HG02623 (cell line): ENCODE data around the gene C9orf50.
"Not testable (repeated sequence)": the region's sequence is repeated elsewhere in the genome, so short reads cannot be mapped to it uniquely, and the experiment has no call there.

Experiments
- ATAC-seq: cut with Tn5 transposase; IDR thresholded peaks from one replicate; pipeline ENCODE4 v1.9.1; 2021; ENCODE audit warnings: moderate library complexity; ENCODE audit not compliant: unreplicated experiment

The C9orf50 gene, protein sequence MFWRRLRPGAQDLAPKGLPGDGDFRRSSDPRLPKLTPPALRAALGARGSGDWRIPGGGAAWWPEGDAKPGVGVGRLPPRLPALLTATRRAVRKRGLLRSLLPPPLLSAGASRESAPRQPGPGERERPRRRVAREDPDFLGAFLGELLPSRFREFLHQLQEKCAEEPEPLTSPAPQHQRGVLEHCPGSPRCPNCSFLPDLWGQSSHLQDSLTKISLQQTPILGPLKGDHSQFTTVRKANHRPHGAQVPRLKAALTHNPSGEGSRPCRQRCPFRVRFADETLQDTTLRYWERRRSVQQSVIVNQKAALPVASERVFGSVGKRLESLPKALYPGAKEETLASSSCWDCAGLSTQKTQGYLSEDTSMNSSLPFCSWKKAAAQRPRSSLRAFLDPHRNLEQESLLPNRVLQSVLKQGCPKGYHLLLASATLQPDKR

DNA sequence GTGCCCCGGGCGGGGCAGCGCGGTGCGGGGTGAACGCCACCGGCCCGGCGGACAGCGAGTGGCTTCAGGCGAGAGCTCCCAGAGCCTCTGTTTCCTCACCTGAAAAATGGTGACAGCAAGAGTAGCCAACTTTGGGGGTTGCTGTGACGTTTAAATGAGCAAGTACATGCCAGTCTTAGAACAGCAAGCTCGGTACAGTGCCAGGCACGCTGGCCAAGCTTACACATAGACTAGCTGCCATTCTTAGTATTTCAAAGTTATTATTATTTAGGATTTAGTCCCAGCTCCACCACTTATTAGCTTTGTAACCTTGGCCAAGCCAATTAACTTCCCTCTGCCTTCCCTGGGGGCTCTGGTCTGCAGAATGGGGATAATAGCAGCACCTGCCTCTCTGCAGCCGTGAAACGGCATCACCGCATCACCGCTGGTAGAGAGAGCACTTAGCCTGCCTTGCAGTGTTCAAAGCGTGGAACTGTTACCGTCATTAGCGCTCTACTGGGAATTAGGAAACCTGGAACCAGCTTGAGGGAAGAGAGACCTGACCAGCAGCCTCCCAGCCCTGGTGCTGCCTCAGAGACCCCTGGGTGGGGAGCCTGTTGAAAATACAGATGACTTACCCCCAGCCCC lies at the start of gene C9orf50:
TSS of gene C9orf50 (minus strand) at position 433 of the 627 bp plus-strand sequence. CDS start 527 bp downstream, outside the sequence.
- no peak for ATAC-seq

DNA sequence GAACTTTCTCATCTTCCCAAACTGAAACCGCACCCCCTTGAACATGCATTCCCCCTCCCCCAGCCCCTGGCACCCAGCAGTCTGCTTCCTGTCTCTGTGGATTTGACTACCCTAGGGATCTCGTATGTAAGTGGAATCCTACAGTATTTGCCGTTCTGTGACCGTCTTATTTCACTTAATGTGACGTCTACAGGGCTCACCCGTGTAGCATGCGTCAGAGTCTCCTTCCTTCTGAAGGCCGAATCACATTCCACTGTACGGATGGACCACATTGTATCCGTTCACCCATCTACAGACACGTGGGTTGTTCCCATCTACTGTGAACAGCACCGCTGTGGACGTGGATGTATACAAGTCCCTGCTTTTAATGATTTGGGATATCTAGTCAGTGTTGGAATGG lies 49.0 kb upstream of the C9orf50 start:
- ATAC-seq: no peak

DNA sequence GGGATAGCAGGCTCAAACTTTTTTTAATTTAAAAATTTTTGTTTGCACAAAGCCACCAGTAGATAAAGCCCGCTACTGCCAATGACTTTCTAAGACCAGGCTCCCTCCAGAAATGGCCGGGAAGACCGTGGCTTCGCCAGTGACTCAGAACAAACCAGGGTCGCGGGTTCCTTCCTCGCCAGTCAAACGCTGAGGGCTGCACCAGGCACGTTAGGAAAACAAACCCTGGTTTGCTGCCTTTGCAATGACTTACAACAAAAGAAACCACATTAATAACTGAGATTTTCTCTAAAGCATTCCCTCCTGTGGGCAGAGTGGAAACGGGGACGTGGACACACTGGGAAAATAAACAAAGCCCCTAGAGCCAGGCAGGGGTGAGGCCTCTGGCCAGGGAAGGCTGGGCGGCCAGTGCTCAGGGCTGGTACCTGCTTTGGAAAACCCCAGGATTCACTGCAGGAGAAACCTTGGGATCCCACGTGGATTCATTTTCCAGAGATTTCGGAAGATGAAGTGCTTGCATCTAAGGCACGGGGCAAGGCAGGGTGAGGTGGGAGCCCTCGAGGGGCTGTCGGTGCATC lies 48.3 kb upstream of the C9orf50 start:
- ATAC-seq: no peak

DNA sequence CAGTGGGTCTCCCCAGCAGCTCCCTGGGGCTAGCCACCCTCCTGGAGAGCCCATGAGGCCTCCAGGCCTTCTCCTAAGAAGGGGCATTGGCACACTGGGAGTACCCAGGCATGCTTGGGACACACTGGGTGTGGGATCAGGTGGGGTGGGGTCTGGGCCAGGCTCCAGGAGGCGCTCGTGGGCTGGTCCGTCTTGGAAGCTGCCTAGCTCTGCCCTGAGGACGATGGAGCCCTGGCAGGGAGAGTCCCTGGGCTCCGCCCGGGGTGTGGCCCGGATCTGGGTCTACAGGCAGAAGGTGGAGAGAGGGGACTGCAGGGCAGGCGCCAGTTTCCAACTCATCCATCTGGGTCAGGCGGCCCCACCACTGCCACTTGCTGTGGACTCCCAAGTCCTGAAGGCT lies 46.9 kb upstream of the C9orf50 start:
- ATAC-seq: no peak

DNA sequence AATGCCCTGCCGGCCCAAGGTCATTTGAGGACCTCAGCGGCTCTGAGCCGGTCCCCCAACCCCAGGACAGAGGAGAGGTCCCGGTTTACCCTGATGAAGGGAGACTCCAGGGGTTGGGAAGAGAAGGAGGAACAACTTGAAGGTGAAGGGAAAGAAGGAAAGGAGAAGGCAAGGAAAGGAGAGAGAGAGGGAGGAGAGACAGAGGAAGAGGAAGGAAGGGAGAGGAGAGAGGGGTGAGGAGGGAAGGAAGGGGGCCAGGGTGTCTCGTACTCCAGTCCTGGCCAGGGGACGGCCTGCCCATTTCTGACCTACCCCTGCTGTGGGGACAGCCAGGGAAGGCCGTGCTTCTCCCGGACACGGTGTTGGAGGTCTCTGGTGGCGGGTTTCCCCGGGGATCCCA lies 46.5 kb upstream of the C9orf50 start:
- no peak for ATAC-seq

DNA sequence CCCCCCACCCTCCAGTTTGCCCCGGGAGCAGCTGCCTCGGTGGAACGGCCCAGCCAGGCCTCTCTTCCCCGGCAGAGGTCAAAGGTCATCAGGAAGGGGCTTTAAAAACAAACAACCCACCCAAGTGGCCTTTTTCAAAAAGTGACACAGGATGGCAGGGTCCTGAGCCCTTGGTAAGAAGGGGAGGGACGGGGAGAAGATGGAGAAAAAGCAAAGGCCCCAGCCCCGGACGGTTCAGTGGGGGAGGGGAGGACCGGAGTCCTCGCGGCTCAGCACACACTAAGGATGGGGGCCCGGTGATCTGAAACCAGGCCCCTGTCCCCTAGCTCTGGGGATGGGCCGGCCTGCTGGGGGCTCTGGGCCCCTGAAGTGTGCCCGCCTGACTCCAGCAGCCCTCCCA lies 45.7 kb upstream of the C9orf50 start:
- no peak for ATAC-seq

DNA sequence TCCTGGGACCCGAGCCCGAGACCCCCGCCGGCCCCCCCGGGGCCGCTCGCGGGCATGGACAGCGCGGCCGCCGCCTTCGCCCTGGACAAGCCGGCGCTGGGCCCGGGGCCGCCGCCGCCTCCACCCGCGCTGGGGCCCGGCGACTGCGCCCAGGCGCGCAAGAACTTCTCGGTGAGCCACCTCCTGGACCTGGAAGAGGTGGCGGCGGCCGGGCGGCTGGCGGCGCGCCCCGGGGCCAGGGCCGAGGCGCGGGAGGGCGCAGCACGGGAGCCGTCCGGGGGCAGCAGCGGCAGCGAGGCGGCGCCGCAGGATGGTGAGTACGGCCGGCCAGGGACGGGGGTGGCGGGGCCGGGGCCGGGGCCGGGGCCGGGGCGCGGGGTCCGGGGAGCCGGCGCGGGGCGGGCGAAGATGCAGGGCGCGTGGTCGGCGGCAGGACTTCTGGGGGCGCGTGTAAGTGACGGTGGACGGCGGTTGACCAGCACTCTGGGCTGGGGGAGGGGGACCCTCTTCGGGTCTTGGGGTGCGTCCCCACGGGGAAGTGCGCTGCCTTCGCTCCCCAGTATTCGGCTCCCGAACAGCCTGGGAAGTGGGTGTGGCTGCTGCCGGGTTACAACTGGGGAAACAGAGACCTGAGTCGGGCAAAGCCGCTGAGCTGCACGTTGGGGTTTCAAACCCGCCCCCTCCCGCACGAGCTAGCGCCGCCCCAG lies 45.1 kb upstream of the C9orf50 start:
- ATAC-seq: no peak

DNA sequence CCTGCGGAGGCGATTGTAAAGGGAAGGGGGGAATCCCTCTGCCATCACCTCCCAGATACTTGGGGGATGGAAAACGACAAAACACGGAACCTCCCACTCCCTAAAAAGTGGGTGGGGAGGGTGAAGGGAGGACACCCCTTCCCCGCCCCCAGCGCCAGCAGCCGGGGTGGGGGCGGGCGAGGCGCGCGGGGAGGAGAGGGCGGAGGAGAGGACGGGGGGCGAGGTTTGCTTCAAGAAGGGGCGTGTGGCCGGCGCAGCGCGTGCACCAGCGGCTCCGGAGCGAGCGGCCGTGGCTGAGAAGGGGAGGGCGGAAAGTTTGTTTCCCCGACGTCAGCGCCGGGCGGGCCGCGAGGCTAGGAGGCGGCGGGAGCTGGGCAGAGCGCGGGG lies 44.5 kb upstream of the C9orf50 start, which contains the start of gene PRRX2:
TSS of gene PRRX2 (plus strand) at position 259 of the 387 bp plus-strand sequence. CDS start 221 bp downstream, outside the sequence.
- no peak for ATAC-seq

DNA sequence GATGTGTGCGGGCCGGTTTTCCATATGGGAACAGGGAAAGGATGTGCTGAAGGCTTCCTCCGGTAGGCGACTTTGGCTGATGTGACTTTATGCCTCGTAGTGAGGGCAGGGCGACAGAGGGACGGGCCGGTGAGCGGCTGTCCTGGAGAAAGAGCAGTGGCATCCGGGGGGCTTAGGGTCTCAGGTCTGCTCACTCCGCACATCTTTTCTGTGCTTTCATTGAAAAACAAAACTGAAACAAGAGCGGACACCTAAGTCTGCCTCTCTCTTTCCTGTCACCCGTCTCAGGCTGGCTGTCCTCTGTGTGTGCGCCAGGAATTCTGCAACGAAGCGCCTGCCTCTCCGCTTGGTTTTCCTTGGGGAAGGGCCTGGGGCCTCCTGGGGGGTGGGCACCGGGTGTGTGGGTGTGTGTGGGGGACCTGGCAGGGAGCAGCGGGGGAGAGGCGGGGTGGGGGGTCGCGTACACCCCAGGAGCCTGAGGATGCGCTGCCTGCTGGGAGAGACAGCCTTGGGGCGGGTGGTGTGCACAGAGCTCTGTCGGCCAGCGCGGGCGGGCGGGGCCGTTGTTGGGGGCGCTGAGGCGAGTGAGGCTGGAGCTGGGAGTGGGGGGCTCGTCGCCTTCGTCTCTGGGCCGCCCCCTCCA lies 44.0 kb upstream of the C9orf50 start:
- no peak for ATAC-seq

DNA sequence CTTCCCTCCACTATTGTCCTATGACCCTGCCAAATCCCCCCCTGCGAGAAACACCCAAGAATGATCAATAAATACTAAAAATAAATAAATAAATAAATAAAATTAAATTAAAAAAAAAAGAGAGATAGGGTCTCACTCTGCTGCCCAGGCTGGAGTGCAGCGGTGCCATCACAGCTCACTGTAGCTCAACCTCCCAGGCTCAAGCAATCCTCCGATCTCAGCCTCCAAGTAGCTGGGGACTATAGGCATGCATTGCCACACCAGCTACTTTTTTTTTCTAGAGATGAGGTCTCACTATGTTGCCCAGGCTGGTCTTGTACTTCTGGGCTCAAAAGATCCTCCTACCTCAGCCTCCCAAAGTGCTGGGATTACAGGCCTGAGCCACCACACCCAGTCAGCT lies 41.3 kb upstream of the C9orf50 start:
- not testable (repeated sequence) for ATAC-seq

DNA sequence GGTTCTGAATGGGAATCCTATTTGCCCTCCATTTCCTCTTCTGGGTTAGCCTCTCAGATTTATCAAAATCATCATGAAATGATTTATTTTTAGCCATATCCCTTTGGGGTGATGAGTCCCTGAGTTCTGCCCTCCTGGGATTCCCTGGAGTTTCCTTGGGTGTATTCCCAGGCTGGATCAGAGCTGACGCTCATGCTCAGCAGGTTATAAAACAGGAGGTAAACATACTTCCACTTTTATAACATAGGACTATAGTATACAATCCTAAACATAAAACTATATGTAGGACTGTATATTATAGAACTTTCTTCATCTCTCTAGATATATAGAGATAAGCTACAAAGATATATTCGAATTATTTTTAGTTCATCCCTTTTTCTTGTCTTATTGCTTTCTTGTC lies 40.1 kb upstream of the C9orf50 start:
- no peak for ATAC-seq

DNA sequence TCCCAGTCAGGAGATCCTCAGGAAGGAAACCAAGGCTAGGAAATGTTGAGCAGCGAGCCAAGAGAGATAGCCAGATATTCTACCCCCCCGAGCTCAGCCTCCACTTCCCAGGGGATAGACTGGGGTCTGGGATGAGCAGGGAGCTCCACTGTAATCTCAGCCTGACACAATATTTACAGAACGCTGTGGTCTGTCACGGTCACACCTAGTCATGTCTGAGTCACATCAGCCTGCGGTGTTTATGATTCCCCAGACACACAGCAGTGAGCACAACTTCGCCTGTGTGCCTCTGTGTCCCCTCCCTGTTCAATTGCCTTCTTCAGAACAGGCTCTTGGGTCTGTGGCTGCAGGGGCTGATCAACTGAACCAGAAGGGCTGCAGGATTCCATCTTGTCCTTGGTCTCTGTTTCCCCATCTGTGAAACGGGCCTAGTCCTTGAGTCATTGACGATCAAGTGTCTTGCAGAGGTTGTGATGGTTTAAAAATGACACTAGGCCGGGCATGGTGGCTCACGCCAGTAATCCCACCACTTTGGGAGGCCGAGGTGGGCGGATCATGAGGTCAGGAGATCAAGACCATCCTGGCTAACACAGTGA lies 36.0 kb upstream of the C9orf50 start:
- ATAC-seq: no peak

DNA sequence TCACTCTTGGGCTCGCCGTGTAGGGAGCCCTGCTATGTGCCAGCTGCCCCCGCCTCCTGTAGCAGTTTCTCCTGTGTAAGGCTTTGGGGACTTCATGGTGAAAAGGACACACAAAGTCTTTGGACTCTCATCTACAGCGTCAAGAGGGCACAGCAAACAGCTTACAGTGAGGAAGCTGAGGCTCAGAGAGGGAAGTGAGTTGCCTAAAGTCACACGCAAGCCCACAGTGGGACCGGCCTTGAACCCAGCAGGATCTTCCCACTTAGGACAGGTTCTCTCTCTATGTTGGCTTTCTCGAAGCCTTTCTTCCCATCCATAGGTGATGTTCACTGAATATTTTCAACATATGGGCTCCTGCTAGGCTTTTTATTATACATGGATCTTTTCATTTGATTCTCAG lies 34.8 kb upstream of the C9orf50 start:
- no peak for ATAC-seq

DNA sequence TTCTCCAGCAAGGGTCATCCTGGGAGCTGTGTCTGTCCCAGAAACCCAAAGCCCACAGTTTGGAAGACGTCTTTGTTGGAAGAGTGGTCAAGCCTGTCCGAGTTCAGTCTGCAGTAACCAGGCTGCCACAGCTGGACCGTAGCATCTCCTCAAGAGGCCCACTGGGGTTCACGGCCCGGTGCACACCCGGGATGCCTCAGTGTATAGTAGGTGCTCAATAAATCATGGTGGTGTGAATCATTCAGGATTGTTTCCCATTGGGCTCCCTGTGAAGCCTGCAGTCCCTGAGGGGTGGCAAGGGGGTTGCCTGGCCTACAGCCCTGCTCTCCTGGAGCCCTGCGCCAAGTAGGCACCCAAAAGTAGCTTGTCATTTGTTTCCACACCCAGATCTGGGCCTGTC lies 34.3 kb upstream of the C9orf50 start:
- ATAC-seq: no peak

DNA sequence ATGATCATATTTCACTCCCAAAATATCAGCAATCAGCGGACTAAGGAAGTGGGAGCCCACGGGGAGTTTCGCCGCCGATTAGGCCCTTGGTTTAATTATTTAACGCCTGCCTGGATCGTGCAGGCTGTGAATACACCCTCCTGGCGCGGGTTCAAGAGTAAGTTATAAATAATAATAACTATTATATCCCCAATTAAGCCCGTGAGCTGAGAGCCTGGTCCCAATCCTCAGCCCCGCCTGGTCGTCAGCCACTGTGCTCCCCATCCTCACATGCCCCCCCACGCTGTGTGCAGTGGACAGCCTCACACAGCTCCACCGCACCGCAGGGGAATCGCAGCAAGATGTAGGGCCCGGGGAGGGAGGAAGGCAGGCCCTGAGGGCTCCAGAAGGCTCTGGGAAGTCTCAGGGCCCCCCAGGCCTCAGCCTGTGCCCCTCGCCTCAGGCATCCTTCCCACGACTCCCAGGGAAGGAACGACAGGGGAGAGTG lies 33.7 kb upstream of the C9orf50 start:
- ATAC-seq: no peak

DNA sequence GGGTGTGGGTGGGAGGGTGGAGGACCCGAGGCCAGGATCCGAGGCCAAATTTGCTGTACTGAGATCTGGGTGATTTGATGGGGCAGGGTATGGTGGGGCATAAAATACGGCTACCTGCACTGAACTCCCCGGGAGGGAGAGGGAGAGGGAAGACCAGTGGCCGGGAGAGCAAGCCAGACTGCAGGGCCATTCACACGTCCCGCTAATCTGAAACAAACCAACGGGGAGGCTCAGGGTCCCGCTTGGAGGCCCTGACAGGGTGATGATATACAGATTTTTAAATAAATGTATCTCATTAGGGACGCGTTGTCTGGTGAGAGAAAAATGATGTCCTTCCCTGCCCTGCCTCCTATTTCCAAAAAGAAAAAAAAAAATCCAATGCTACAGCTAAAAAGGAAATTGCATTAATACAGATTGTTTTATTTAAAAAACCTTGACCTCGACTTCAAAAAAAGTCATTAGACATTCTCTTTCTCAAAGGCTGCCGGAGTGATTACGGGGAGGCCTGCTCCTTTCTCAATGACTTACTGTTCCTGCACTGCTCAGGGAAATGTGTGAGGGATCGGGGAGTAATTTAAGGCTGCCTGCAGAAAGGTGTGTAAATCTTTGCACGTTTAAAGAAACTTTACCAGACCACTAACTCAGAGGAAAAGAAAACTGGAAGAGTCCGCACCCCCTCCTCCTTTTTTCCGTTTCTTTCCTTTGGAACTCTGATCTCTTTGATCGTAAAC lies 33.1 kb upstream of the C9orf50 start:
- no peak for ATAC-seq

DNA sequence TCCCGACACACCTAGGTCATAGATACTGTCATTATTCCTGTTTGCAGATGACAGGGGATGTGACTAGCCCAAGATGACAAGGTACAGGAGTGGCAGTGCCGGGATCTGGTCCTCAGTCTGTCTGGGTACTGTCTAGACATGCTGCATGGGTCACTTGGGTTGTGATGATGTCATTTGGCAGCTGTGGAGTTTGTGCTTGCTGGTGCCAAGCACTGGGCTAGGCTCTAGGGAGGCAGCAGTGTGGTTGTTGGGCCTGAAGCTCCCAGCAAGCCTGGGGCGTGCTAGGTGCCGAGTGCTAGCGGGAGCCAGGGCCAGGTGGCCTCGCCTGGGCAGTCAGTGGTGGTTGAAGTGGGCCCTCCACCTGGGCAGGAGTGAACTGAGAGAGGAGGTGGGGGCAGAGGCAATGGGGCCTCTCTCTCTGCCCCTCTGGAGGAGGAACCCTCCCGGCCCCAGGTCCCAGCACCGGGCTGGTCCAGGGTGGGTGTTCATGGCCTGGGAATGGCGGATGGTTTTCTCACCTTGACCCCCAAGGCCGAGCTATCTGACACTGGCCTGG lies 29.9 kb upstream of the C9orf50 start:
- no peak for ATAC-seq

DNA sequence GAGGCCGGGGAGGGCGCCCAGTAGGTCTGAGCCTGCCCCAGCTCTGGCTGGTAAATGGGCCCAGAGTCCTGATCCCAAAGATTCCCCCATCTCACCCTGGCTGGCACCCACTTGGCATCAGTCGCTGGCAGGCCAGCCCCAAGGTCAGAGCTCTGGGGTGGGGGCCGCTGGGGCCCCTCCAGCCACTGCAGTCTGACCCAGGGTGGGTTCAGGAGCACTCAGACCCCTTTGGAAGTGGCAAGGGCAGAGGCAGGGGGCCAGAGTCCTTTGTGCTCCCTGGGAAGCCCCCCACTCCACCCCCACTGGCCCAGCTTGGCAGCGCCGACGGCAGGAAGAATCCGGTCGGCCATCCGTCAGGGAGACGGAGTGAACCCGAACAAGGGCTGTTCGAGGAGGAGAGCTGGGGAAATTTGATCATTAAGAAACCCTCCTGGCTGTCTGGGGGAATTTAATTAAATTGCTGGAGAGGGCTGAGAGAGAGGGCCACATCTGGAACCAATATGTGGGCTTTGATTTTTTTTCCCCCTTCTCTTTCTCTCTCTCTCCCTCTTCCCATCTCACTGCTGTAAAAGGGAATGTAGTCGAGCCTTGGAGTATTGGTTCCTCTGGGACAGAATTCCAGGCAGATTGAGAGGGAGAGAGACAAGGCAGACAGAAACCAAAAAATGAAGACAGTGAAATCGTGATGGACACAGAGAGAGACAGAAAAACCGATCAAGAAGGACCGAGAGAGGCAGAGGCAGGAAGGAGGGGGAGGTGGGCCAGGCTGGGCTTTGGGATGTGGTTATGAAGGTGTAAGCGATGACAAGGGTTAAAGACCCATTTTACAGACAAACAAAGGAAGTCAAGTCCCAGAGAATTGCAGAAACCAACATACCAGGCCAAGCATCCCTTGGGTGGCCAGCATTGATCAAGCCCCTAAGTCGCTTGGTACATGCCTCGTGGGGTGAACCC lies 29.1 kb upstream of the C9orf50 start:
- ATAC-seq: no peak
